GM18526 (cell line): ENCODE results near the gene EYS.

Source experiments
- POLR2A ChIP-seq: IDR thresholded peaks from 3 replicates; pipeline ENCODE4 v1.6.1; 2011; ENCODE audit not compliant: insufficient read length; ENCODE audit errors: extremely low read depth

Gene EYS

DNA sequence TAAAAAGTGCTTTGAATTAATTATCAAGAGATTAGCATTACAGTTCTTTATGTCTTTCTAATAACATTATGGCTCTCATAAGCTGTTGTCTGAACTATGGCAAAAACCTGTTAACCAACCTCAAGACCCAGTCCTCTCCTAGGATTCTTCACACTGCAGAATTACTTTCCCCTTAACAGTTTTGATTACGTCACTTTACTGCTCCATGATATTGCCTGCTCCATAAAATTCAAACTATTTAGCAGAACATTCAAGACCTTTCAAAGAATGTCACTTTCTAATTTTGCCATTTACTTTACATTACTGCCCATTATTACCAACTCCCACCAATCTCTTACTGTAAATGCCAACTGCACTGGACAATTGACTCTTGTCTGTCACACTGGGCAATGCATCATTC, 1227.9 kb downstream of the EYS start:
- no peak for TF ChIP-seq POLR2A

DNA sequence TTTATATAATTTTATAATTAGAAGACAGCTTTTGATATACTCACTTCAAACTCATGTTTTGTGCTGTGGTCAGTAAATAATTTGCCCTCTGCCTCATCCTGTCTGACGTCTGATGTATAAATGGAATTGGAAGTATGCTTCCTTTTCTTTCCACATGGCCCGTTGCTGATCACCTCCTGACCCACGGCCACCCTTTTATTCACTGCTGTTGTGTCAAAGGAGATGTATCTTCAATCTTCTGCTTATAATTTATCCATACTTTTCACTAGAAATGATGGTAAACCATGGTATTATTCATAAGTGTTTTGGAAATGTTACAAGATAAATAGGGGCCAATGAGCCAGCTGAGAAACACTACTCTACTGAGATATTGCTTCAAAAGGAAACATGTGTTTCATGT, 1229.6 kb downstream of the EYS start:
- no peak for TF ChIP-seq POLR2A

DNA sequence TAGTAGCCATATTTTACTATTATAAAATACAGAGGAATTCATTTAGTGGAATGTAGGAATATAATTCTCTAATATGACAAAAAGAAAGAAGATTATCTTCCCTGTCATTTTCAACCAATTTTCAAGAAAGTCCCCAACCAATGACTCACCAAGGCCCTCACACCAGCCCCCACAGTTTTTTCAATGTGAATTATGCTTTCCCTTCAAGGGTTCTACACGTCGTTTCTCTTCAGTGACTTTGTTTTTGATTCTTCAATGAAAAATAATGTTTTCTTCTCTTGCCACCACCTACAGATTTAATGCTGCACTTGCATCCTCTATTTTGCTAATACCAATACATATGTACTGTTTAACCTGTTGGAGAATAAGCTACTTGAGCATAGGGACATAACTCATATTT, 1230.1 kb downstream of the EYS start:
- TF ChIP-seq POLR2A, result no peak

DNA sequence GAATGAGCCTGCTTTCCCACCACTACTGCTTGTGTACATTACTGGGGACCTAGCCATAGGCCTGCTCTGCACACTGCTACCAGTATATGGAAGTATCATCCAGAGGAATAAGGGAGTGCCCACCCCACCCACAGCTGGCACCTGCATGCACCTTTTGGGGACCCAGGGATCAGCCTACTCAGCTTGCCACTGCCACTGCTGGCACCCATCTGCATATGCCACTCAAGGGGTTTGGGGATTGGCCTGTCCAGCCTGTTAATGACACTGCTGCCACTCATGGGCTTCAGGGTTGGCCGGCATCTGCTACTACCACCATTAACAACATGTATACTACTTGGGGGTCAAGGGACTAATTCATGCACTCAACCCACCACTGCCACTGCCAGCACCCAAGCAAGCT, 1239.4 kb downstream of the EYS start:
- no peak for TF ChIP-seq POLR2A

DNA sequence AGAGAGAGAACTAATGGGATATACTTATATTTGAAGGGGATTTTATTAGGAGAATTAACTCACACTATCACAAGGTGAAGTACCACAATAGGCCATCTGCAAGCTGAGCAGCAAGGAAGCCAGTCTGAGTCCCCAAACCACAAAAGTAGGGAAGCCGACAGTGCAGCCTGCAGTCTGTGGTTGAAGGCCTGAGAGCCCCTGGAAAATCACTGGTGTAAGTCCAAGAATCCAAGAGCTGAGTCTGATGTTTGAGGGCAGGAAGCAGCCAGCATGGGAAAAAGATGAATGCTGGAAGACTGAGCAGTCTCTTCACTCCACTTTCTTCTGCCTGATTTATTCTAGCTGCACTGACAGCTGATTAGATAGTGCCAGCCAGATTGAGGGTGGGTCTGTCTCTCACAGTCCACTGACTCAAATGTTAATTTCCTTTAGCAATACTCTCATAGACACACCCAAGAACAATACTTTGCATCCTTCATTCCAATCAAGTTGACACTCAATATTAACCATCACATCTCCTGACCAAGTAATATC, 1247.5 kb downstream of the EYS start:
- TF ChIP-seq POLR2A, result no peak

DNA sequence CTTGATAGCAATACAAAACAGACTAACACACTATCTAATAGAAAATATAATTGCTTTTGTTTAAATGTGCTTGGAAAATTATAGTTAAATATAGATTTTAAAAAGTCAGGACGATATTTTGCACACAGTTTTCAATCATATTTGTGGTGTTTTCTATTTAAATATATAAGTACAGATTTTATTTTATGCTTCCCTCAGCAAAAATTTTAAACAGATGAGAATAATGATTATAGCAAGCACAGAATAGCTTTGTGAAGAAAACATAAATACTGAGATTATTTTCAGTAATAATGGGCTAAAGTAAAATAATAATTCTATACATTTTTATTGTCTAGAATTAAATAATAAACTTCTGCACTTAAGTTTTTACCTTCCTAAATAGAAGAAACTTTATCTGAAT, 1262.0 kb downstream of the EYS start:
- TF ChIP-seq POLR2A, result no peak

DNA sequence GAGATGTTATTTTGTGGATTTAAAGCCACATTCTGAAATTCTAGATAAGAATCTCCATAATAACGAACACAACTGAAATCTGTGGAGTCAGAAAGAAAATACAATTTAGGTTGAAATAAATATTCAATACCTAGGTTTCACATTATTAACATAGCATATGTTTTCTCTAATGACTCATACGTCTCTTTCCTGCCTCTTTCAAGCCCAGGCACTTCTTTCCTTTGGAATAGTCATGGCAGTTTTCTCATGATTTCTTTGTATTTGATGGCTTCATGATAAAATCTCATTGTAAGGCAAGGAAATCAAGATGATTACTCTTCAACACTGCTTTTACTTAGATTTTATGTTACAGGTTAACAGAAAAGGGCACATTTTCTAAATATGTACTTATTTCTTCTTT, 1267.8 kb downstream of the EYS start:
- TF ChIP-seq POLR2A, result no peak

DNA sequence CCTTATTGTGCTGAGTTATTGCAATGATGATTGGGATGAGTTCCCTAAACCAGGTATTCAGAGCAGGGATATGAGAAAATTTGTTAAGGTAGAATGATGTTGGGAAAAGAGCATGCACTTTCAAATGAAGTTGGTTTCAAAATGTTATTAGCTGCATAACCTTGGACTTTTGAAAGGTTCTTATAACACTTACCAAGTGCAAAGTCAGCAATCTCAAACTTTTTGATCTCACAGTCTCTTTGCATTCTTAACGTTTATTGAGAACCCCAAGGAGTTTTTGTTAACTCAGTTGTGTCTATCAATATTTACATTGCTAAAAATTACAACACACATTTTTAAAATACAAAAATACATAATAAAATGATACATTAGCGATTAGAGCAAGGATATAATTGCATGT, 1269.0 kb downstream of the EYS start:
- no peak for TF ChIP-seq POLR2A

DNA sequence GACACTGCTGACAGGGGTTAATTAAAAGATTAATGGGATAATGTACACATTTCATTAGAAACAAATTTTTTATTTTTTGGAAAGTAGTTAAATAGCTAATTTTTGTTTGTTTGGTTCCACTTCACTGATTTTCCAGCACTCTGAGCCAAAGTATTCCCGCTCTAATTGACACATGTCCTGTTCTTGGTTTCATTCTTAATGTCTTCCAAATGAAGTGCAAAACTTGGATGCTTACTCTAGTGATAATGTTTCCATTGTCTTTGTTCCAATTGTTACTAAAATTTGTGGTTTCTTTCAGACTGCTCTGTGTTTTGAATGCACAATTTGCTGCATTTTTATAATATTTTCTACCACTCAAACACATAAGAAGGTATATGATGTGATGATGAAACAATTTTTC, 1277.1 kb downstream of the EYS start:
- TF ChIP-seq POLR2A, result no peak

DNA sequence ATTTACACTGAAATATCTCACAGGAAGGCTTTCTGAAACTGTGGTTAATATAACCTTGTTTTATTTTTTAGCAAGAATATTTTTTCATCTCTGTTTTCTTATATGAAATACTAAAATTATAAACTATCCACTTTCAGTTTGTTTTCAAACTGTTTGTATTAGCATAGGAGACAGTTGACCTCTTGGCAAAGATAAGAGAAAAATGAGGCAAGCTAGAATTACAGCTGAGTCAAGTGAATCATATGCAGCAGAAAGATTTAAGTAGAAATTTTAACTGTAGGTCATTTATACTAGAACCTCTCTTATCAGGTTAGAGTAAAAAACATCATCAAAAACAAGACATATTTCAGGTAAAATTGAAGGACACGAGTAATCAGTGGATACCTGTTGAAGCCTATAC, 1278.8 kb downstream of the EYS start:
- TF ChIP-seq POLR2A, result no peak

DNA sequence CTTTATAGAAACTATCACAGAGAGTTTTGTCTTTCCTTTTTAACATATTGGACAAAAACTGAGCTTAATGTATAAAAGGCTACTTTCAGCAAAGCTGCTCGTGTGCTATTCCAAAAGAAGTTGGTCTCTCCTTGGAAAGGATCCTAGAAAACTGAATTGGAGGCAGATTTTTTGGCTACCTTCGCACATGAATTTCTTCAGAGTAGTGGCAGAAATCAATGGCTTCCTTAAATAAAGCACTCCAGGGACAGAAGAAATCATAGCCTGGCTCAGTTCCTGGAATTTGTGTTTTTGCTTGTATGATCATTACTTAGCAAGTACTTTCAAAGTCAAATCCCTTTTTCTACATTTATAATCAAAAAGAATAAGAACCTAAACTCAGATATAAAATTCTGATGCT, 1291.1 kb downstream of the EYS start:
- no peak for TF ChIP-seq POLR2A

DNA sequence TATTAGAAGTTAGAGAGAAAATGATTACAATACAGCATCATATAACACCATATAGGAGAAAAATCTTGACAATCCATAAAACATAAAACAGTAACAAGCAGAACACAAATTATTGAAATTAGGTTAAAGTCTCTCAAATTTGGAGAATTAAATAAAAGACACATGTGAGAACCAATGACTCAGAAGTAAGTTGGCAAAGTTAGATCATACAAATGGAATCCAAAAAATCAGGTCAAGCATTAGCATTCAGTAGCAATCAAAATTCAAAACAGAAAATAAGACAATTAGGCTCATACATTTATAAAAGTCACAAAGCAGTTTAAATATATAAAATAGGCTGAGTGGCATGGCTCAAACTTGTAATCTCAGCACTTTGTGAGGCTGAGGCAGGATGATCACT, 1295.8 kb downstream of the EYS start:
- no peak for TF ChIP-seq POLR2A

DNA sequence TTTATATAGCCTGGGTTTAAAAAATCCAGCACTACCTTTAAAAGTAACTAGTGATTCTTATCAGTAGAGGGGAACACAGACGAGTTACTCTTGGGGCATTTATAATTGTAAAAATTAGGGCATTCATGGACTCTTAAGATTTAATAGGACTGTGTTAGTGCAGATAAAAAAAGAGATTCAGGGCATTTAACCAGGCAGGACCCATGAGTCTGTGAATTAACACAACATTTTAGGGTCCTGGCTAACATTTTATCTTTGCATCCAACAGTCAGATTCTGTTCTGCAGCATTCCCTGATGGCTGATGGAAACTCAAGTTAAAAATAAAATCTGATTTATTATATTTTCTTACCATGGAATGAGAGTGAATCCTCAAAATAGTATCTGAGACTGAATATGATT, 1297.1 kb downstream of the EYS start:
- no peak for TF ChIP-seq POLR2A

DNA sequence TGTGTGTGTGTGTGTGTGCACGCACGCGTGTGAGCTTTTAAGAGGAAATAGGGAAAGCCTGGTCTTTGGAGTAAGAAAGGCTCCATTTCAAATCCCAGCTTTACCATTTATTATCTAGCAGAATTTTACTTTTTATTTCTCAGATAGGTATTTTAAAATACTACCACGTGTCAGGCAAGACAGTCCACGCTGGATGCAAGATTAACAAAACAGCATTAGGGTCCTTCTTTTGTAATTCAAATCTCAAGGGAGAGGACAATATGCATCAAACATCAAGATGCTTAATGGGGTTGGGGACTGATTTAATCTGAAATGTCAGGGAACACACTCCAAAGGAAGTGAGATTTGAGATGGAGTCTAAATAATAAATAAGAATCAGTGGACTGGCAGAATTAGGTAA, 1302.6 kb downstream of the EYS start:
- no peak for TF ChIP-seq POLR2A

DNA sequence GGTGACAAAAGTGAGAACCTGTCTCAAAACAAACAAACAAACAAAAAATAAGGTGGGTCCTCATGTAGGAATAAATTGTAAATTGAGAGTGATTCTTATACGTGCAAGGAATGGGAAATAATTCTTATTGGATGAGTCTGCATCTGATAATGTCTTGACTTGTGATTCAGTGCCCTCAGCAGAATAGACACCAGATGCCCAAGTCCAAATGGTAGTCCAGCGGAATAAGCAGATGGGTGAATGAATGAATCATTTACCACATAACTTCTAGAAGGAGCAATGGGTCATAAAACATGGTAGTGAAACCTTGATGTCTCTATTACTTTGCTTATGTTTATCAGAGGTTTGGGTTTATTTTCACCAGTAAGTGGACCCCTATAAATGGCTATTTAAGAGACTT, 1323.7 kb downstream of the EYS start:
- no peak for TF ChIP-seq POLR2A

DNA sequence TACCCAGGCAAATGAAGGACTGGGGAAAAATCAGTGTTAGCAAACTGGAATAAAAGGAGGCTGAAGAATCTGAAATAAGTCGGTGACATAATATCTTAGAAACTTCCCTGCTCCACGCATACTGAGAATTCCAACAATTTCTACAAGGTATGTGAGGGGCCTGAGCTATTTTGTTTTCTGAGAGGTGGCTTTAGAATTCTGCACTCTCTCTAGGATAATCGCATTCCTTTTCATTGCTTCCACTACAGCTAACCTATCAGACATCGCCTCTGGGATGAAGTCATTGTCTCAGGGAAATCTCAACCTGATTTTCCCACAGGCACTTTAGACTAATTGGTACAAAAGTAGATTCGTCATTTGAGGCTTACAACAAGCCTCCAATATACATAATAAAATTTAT, 1330.6 kb downstream of the EYS start:
- no peak for TF ChIP-seq POLR2A

DNA sequence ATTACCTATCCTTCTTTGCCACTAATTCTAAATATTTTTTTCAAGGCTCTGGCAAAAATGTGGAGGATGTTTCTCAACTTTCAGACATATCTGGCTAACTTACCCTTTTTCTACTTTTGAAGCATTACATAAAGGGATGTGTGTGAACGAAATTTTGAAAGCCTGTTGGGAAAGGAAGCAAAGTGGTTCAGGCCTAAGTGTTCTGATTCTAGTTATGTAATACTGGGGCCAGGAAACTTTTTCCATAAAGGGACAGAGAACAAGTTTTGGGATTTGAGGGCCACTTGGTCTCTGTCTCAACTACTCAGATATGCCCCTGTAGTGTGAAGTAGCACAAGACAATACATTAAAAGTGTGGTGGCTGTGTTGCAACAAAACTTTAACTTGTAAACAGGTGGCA, 1349.6 kb downstream of the EYS start:
- no peak for TF ChIP-seq POLR2A

DNA sequence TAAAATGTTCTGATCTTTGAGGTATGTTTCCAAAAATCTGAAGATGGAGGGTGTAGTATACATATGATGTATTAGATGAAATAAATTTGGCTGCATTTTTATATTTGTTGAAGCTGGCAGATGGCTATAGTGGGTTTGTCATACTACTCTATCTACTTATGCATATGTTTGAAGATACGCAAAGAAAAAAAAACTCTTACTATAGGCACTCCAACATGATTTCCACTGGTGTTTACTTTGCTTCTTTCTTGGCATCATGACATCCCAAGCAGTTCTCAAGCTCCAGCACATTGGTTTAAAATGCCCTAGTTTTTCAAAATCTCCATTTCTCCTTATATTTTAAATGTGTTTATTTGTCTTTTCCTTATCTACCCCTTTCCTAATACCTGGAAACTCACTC, 1359.6 kb downstream of the EYS start:
- no peak for TF ChIP-seq POLR2A
